ENCODE data around the gene SCN11A. TPM values are rescaled to one million over a fixed set of nuclear protein-coding genes. Genes with fewer than 3 reads are reported as not detected.

The SCN11A gene
- total and polyA plus RNA-seq, 4 donors = 0.81 to 44.3 (median 0.95) TPM

DNA sequence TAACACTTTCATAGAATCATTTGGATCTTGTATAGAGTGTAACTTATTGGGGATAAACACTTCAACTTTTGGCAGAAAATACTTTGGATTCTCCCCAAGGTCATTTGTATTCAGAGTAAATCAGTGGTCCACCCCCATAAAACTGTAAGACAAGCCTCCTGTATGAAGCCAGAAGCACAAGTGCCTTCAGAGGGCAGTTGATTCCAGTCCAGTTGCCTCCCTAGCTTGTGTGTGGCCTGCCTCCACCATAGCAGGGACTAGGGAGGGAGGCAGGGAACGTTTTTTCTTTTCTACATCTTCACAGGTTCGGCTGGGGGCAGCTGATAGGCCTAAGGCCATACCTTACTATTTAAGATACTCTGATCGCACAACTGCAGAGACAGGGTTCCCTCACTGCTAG, 44.0 kb upstream of the SCN11A start:
- Histone ChIP-seq H3K36me3 (ENCODE audit: control insufficient read depth, insufficient read depth, low read length) (peaks cover 44% of the 10 kb centered on the region), H3K9me3 (ENCODE audit: control insufficient read depth, insufficient read depth, low read length) (no peaks in the 10 kb centered on the region), H3K27ac (ENCODE audit: low read depth, low read length) (peak overlapping the region; percentile 59), H3K27me3 (ENCODE audit: control insufficient read depth, insufficient read depth, low read length) (no peaks in the 10 kb centered on the region), H3K4me3 (ENCODE audit: low read depth, low read length) (no peak overlapping the region), H3K4me1 (ENCODE audit: control insufficient read depth, insufficient read depth, low read length) (peaks cover 29% of the 10 kb centered on the region)
- peak in 4 of 6 donors; percentile 21 to 74 (median 42) for DNase-seq (ENCODE audit: low read depth in 4 of 6, low spot score in 6 of 6)
- WGBS (ENCODE audit: insufficient coverage) = 54% methylated on average over 3 of the region's 3 CpGs

DNA sequence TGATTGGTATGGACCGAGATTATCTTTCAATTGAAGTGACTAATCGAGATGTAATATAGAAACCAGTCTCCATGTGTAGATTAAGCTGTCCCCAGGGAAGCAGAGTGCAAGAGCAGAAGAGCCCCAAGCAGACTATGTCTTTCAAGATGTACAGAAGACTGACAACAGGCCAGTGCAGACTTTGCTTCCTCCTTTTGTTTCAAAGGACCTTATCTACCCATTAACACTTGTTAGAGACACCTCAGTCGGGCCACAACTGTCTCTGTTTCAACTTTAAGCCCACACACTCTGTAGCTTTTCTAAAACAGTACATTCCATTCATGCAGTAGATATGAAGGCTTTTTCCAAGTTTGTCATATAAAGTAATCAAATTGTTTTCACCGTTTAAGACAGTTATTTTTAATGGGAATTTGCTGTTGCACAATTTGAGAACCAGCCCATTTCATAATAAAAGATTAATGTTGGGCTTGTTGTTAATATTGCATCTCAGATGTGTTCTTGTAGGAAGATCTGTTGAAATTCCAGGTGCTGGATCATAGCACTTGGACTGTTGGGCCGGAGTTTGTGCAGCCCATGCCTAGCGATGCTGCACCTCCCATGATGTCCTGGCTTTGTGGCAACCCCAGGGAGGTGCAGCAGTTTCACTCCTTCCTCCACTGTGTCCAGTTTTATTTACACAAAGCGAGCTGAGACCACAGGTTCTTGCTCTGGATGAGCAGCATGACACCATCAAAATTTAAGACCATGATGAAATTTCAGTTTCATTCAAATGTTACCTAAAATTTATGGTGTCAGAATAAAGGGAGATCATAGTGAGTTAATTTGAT, 43.3 kb upstream of the SCN11A start:
- Histone ChIP-seq H3K27me3 (ENCODE audit: control insufficient read depth, insufficient read depth, low read length) (no peaks in the 10 kb centered on the region), H3K4me3 (ENCODE audit: low read depth, low read length) (no peak overlapping the region), H3K9me3 (ENCODE audit: control insufficient read depth, insufficient read depth, low read length) (no peaks in the 10 kb centered on the region), H3K27ac (ENCODE audit: low read depth, low read length) (no peak overlapping the region), H3K36me3 (ENCODE audit: control insufficient read depth, insufficient read depth, low read length) (peaks cover 37% of the 10 kb centered on the region), H3K4me1 (ENCODE audit: control insufficient read depth, insufficient read depth, low read length) (peaks cover 27% of the 10 kb centered on the region)
- WGBS (ENCODE audit: insufficient coverage) = 89% methylated on average over 4 of the region's 7 CpGs
- DNase-seq (ENCODE audit: low read depth in 4 of 6, low spot score in 6 of 6) = no peak

DNA sequence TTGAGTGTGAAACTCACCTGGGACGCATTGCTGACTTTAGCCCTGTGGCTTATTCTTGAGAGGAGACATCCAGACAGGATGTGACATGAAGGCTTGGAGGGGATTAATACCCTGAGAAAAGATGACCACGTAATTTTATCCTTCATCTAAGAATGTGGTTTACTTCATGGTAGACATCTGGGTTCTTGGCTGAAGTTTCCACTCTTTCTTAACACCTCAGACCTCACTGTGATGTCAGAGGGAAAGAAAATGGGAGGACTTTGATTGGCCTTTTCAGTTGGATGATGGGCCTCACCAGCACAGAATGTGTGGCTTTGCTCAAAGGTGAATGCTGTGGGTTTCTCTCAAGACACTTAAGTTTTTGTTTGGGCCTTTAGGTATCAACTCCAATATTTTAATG, 39.2 kb upstream of the SCN11A start:
- Histone ChIP-seq H3K4me3 (ENCODE audit: low read depth, low read length) (no peak overlapping the region), H3K9me3 (ENCODE audit: control insufficient read depth, insufficient read depth, low read length) (no peaks in the 10 kb centered on the region), H3K4me1 (ENCODE audit: control insufficient read depth, insufficient read depth, low read length) (peaks cover 3% of the 10 kb centered on the region), H3K27ac (ENCODE audit: low read depth, low read length) (no peak overlapping the region), H3K36me3 (ENCODE audit: control insufficient read depth, insufficient read depth, low read length) (peaks cover 26% of the 10 kb centered on the region), H3K27me3 (ENCODE audit: control insufficient read depth, insufficient read depth, low read length) (no peaks in the 10 kb centered on the region)
- DNase-seq (ENCODE audit: low read depth in 4 of 6, low spot score in 6 of 6) = no peak
- no CpG with 5 or more reads among the region's 2 CpGs for WGBS (ENCODE audit: insufficient coverage)

DNA sequence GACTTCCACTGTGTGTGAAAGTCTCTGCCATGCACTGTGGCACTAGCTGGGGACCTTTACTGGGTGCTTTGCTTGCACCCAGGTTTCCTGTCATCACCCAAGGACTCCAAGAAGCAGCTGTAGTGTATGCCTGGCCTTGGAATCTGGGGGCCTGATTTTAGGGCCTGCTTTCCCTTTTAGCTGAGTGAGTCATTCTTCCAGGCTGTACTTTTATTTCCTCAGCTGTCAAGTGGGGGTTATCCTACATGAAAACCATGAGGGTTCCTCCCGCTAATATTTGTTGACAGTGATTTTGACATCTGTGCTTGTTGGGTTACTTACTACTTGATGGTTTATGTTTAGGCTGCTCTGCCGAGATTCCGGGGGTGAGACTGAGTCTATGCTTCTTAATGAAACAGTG, 37.1 kb upstream of the SCN11A start:
- Histone ChIP-seq H3K9me3 (ENCODE audit: control insufficient read depth, insufficient read depth, low read length) (no peaks in the 10 kb centered on the region), H3K4me3 (ENCODE audit: low read depth, low read length) (no peak overlapping the region), H3K27me3 (ENCODE audit: control insufficient read depth, insufficient read depth, low read length) (no peaks in the 10 kb centered on the region), H3K27ac (ENCODE audit: low read depth, low read length) (no peak overlapping the region), H3K36me3 (ENCODE audit: control insufficient read depth, insufficient read depth, low read length) (peaks cover 26% of the 10 kb centered on the region), H3K4me1 (ENCODE audit: control insufficient read depth, insufficient read depth, low read length) (no peaks in the 10 kb centered on the region)
- no peak for DNase-seq (ENCODE audit: low read depth in 4 of 6, low spot score in 6 of 6)
- WGBS (ENCODE audit: insufficient coverage) = no CpG with 5 or more reads among the region's 3 CpGs

DNA sequence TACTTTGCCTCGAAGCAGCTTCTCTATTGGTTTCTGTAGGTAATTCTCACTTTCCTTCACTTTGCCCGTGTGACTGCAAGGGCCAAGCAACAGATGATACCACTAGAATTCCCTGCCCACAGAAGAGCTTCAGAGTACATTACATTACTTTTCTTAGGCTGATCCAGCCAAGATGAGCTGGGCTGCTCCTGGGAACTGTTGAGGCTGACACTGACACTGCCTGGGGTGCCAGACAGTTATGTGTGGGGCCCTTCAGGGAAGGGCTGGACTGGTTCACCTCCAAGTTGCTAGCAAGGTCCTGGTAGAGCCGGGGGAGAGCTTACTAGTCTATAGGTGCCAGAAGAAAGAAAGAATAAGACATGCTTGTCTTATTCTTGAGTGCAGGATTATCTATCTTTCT, 36.7 kb upstream of the SCN11A start:
- Histone ChIP-seq H3K27me3 (ENCODE audit: control insufficient read depth, insufficient read depth, low read length) (no peaks in the 10 kb centered on the region), H3K4me3 (ENCODE audit: low read depth, low read length) (no peak overlapping the region), H3K4me1 (ENCODE audit: control insufficient read depth, insufficient read depth, low read length) (no peaks in the 10 kb centered on the region), H3K9me3 (ENCODE audit: control insufficient read depth, insufficient read depth, low read length) (no peaks in the 10 kb centered on the region), H3K36me3 (ENCODE audit: control insufficient read depth, insufficient read depth, low read length) (peaks cover 27% of the 10 kb centered on the region), H3K27ac (ENCODE audit: low read depth, low read length) (no peak overlapping the region)
- WGBS (ENCODE audit: insufficient coverage) = 83% methylated on average over 2 of the region's 3 CpGs
- no peak for DNase-seq (ENCODE audit: low read depth in 4 of 6, low spot score in 6 of 6)

DNA sequence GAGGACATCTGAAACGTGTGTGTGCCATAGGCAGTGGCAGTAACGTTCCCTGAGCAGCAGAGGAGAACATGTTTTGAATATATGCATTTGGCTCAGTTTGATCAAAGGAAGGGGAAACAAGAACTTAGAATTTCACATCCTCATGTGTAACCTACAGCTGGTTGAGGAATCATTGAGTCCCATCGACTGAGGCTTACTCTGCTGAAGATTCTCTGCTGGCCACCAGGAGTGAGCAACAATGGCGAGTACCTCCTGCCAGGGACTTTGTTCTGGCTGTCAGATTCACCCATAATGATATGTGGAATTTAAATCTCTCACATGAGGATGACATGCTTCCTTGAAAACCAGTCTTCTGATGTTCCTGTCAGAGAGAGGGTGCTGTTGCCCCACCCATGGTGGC, 34.4 kb upstream of the SCN11A start:
- H3K9me3 ChIP-seq (ENCODE audit: control insufficient read depth, insufficient read depth, low read length) = no peaks in the 10 kb centered on the region
- peaks cover 32% of the 10 kb centered on the region for H3K36me3 ChIP-seq (ENCODE audit: control insufficient read depth, insufficient read depth, low read length)
- DNase-seq (ENCODE audit: low read depth in 4 of 6, low spot score in 6 of 6) = no peak
- H3K4me1 ChIP-seq (ENCODE audit: control insufficient read depth, insufficient read depth, low read length) = no peaks in the 10 kb centered on the region
- 88% methylated on average over 4 of the region's 4 CpGs for WGBS (ENCODE audit: insufficient coverage)
- no peak overlapping the region for H3K27ac ChIP-seq (ENCODE audit: low read depth, low read length)
- H3K4me3 ChIP-seq (ENCODE audit: low read depth, low read length) = no peak overlapping the region
- H3K27me3 ChIP-seq (ENCODE audit: control insufficient read depth, insufficient read depth, low read length) = no peaks in the 10 kb centered on the region

DNA sequence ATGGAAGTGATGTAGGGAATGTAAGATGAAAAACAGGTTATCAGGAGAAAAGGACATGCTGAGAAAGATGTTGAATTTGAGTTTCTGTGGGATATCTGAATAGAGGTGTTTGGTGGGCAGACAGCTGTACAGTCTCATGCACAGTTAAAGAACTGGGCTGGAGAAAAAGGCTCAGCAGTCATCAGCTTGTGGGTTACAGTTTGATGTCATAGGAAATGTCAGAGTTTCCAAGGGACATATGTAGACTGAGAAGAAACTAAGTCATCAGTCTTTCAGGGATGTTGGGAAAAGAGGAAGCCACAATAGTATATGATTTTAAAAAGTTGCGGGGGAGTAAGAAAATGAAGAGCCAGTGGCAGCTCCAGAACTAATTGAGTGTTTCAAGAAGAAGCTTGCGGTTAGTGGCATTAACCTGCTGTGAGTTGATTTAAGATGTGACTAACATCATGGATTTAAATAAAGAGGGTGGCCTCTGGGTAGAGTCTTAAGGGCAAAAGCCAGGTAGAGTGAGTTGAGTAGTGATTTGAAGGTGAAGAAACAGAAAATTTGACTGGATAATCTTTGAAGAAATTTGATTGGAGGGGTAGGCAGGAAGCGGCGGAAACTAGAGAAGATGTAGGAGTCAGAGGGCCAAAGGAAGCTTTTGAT, 31.0 kb upstream of the SCN11A start:
- no peaks in the 10 kb centered on the region for H3K4me1 ChIP-seq (ENCODE audit: control insufficient read depth, insufficient read depth, low read length)
- DNase-seq (ENCODE audit: low read depth in 4 of 6, low spot score in 6 of 6) = no peak
- no peaks in the 10 kb centered on the region for H3K9me3 ChIP-seq (ENCODE audit: control insufficient read depth, insufficient read depth, low read length)
- no peak overlapping the region for H3K27ac ChIP-seq (ENCODE audit: low read depth, low read length)
- WGBS (ENCODE audit: insufficient coverage) = 92% methylated on average over 4 of the region's 4 CpGs
- H3K27me3 ChIP-seq (ENCODE audit: control insufficient read depth, insufficient read depth, low read length) = no peaks in the 10 kb centered on the region
- H3K36me3 ChIP-seq (ENCODE audit: control insufficient read depth, insufficient read depth, low read length) = peaks cover 30% of the 10 kb centered on the region
- H3K4me3 ChIP-seq (ENCODE audit: low read depth, low read length) = no peak overlapping the region

DNA sequence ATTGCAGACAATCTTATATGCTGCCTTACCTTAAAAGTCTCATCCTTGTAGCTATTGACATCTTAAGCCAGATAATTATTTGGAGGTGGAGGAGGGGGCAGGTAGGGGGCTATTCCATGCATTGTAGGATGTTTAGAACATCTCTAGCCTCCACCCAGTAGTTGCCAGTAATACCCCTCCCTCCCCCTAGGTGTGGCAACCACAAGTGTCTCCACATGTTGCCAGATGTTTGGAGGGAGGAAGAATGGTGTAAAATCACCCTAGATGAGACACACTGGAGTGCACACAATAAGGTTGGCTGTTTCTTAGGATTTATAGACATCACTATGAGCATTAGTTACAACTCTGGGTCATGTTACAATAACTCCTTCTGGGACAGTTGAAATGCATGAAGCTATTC, 28.3 kb upstream of the SCN11A start:
- DNase-seq (ENCODE audit: low read depth in 4 of 6, low spot score in 6 of 6) = no peak
- H3K36me3 ChIP-seq (ENCODE audit: control insufficient read depth, insufficient read depth, low read length) = peaks cover 30% of the 10 kb centered on the region

DNA sequence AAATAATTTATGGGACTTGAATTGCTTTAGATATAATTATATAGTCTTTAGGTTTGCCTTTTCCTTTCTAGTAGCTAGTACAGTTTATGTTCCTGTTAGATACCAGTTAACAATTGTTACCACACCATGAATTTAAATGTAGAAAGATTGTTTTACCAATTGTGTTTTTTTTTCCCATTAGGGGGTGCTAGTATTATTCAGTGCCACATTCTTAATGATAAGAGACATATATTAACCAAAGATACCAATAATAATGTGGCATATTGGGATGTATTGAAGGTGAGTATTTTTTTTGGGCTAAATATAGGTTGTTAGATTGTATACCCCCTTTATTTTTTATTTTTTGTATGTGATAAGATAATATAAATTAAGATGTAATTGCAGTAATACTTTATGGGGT, 27.8 kb upstream of the SCN11A start:
- no peak for DNase-seq (ENCODE audit: low read depth in 4 of 6, low spot score in 6 of 6)
- Histone ChIP-seq H3K4me3 (ENCODE audit: low read depth, low read length) (no peak overlapping the region), H3K9me3 (ENCODE audit: control insufficient read depth, insufficient read depth, low read length) (no peaks in the 10 kb centered on the region), H3K27ac (ENCODE audit: low read depth, low read length) (no peak overlapping the region), H3K27me3 (ENCODE audit: control insufficient read depth, insufficient read depth, low read length) (no peaks in the 10 kb centered on the region), H3K4me1 (ENCODE audit: control insufficient read depth, insufficient read depth, low read length) (no peaks in the 10 kb centered on the region), H3K36me3 (ENCODE audit: control insufficient read depth, insufficient read depth, low read length) (peaks cover 33% of the 10 kb centered on the region)

More for the DNA sequence above, 28.3 kb upstream of the SCN11A start:
- H3K4me3 ChIP-seq (ENCODE audit: low read depth, low read length) = no peak overlapping the region
- no peak overlapping the region for H3K27ac ChIP-seq (ENCODE audit: low read depth, low read length)
- no peaks in the 10 kb centered on the region for H3K27me3 ChIP-seq (ENCODE audit: control insufficient read depth, insufficient read depth, low read length)
- no peaks in the 10 kb centered on the region for H3K4me1 ChIP-seq (ENCODE audit: control insufficient read depth, insufficient read depth, low read length)
- H3K9me3 ChIP-seq (ENCODE audit: control insufficient read depth, insufficient read depth, low read length) = no peaks in the 10 kb centered on the region

DNA sequence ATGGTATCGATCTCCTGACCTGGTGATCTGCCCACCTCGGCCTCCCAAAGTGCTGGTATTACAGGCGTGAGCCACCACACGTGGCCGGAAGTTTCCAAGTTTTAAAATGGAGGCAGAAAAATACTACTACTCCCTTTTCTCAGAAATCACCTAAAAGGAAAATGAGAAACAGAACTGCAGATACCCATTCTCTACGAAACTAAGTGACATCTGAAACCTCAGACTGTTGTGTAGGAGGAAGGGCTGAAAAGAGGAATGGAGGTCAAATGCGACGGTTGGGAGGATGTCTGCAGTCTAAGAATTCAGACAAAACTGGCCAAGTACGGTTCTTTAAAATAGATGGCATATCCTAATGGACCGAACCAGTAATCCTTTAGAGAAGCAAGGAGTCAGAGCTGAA, 24.2 kb upstream of the SCN11A start:
- H3K36me3 ChIP-seq (ENCODE audit: control insufficient read depth, insufficient read depth, low read length) = peaks cover 25% of the 10 kb centered on the region
- WGBS (ENCODE audit: insufficient coverage) = 90% methylated on average over 2 of the region's 10 CpGs

More for the DNA sequence above, 24.2 kb upstream of the SCN11A start:
- no peaks in the 10 kb centered on the region for H3K27me3 ChIP-seq (ENCODE audit: control insufficient read depth, insufficient read depth, low read length)
- H3K4me1 ChIP-seq (ENCODE audit: control insufficient read depth, insufficient read depth, low read length) = no peaks in the 10 kb centered on the region
- no peak overlapping the region for H3K4me3 ChIP-seq (ENCODE audit: low read depth, low read length)
- no peak for DNase-seq (ENCODE audit: low read depth in 4 of 6, low spot score in 6 of 6)
- H3K27ac ChIP-seq (ENCODE audit: low read depth, low read length) = no peak overlapping the region
- no peaks in the 10 kb centered on the region for H3K9me3 ChIP-seq (ENCODE audit: control insufficient read depth, insufficient read depth, low read length)
